Measurements from ENCODE around the gene CELF4. TPM values are rescaled to one million over a fixed set of nuclear protein-coding genes. Genes with fewer than 3 reads are reported as not detected.

CELF4 gene
- total RNA-seq, 1 donor from 2014 or later = 0.22 TPM

DNA sequence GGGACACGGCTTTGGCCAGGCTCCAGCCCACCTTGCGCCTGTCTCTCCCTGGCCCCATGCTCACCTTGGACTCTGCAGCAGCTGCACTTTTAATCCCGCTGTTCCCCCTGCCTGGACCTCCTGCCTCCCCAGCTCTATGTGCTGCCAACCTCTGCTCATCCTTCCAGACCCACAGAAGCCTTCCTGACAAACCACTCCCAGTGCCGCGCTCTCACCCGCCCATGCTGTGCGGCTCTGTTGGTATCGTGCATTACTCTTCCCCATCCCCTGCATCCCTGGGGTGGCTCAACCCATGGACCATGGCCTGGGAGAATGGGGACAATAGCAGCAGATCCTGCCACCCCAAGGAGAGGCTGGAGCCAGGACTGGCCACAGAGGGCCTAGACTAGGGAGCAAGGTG is 303.6 kb downstream of the CELF4 start:
- Mint-ChIP-seq H3K27ac (ENCODE audit: unreplicated experiment) (no peak overlapping the region), H3K9me3 (ENCODE audit: low read depth) (no peaks in the 10 kb centered on the region), H3K4me1 (ENCODE audit: low read depth) (no peaks in the 10 kb centered on the region), H3K4me3 (ENCODE audit: unreplicated experiment) (no peak overlapping the region), H3K27me3 (ENCODE audit: low read depth) (peaks cover 45% of the 10 kb centered on the region), H3K36me3 (ENCODE audit: low read depth) (no peaks in the 10 kb centered on the region)
- no peak for DNase-seq (ENCODE audit: low spot score)
- TF ChIP-seq, protein P1, sequence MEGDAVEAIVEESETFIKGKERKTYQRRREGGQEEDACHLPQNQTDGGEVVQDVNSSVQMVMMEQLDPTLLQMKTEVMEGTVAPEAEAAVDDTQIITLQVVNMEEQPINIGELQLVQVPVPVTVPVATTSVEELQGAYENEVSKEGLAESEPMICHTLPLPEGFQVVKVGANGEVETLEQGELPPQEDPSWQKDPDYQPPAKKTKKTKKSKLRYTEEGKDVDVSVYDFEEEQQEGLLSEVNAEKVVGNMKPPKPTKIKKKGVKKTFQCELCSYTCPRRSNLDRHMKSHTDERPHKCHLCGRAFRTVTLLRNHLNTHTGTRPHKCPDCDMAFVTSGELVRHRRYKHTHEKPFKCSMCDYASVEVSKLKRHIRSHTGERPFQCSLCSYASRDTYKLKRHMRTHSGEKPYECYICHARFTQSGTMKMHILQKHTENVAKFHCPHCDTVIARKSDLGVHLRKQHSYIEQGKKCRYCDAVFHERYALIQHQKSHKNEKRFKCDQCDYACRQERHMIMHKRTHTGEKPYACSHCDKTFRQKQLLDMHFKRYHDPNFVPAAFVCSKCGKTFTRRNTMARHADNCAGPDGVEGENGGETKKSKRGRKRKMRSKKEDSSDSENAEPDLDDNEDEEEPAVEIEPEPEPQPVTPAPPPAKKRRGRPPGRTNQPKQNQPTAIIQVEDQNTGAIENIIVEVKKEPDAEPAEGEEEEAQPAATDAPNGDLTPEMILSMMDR (IDR thresholded peaks at IDR 0.05) = no peak

DNA sequence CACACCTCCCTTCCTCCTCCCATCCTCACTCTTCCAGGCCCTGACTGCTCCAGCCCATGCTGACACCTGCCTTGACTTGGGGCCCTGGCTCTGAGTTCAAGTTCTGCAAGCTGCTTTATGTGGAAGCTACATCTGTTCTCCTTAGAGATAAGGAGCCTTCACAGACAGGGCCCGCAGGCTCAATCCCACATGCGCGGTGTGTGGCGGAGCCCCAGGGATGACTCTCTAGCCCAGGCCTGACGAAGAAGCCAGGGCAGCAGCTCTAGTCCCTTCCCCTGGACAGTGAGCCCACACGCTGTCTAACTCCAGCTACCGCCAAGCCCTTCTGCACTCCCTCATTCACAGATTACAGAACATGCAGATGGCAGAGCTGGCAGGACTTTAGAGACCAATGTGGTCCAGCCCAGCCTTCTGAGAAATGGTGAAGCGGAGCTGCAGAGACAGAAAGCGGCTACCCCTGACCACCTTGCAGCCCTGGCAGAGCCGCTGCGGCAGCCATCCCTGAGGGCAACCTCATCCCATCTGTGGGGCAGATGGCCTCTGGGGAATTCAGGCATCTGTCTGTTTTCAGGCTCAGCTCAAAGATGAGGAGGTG is 304.3 kb downstream of the CELF4 start:
- no peak overlapping the region for H3K27ac Mint-ChIP-seq (ENCODE audit: unreplicated experiment)
- no peak overlapping the region for H3K4me3 Mint-ChIP-seq (ENCODE audit: unreplicated experiment)
- H3K4me1 Mint-ChIP-seq (ENCODE audit: low read depth) = no peaks in the 10 kb centered on the region
- TF ChIP-seq, protein P1 (IDR thresholded peaks at IDR 0.05) = no peak
- H3K27me3 Mint-ChIP-seq (ENCODE audit: low read depth) = peaks cover 48% of the 10 kb centered on the region
- no peaks in the 10 kb centered on the region for H3K36me3 Mint-ChIP-seq (ENCODE audit: low read depth)
- H3K9me3 Mint-ChIP-seq (ENCODE audit: low read depth) = no peaks in the 10 kb centered on the region
- DNase-seq (ENCODE audit: low spot score) = no peak

DNA sequence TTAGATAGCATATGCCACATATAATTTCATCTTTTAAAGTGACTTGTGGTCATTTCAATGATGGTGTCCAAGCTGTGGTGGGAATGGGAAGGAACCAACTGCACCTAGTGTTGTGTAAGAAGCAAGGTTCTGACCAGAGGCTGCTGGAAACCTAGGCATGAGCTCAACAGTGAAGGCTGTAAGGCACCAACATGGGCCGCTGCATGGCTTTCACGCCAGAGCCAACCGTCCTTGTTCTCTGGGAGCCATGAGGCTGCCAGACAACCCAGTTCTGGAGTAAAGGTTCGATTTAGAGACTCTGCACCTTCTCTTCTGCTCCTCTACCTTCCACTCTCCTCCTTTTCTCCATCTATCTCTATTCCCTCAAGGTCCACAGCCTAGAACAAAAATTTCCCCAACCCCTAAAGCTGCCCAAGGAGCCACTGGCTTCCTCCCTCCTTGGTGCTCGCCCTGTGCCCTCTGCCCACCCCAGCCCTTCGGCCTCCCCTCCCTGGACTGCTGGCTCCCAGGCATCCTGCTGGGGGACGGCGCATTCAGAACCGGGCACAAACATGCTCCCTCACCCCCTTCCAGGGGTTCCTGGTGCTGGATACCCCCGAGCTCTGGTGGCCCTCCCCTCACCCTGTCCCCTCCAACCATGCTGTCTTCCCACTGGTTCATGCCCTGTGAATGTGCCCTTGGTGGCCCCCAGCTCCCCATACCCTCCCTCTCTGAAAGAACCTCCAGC is 305.1 kb downstream of the CELF4 start:
- H3K4me1 Mint-ChIP-seq (ENCODE audit: low read depth) = no peaks in the 10 kb centered on the region
- H3K36me3 Mint-ChIP-seq (ENCODE audit: low read depth) = no peaks in the 10 kb centered on the region
- H3K27ac Mint-ChIP-seq (ENCODE audit: unreplicated experiment) = no peak overlapping the region
- no peak for DNase-seq (ENCODE audit: low spot score)
- peaks cover 53% of the 10 kb centered on the region for H3K27me3 Mint-ChIP-seq (ENCODE audit: low read depth)
- H3K9me3 Mint-ChIP-seq (ENCODE audit: low read depth) = no peaks in the 10 kb centered on the region
- TF ChIP-seq, protein P1 (IDR thresholded peaks at IDR 0.05) = no peak
- H3K4me3 Mint-ChIP-seq (ENCODE audit: unreplicated experiment) = no peak overlapping the region

DNA sequence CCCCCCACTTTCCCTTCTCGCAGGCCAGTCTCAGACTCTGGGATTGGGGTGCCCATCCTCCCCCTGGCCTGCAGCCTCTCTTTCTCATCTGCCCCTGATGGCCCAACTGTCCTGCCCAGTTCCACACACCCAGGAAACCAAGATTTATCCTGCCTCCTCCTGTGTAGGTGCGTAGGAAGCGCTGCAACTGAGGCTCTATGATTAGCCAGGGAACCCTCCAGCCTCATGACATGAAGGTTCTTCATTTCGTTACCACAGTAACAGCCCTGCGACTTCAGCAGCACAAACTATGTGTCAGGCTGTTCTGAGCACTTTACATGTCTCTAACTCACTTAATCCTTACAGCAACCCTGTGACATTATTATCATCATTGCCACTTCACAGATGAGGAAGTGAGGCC is 305.9 kb downstream of the CELF4 start:
- Mint-ChIP-seq H3K4me3 (ENCODE audit: unreplicated experiment) (no peak overlapping the region), H3K27me3 (ENCODE audit: low read depth) (peaks cover 60% of the 10 kb centered on the region), H3K36me3 (ENCODE audit: low read depth) (no peaks in the 10 kb centered on the region), H3K9me3 (ENCODE audit: low read depth) (no peaks in the 10 kb centered on the region), H3K27ac (ENCODE audit: unreplicated experiment) (no peak overlapping the region), H3K4me1 (ENCODE audit: low read depth) (peaks cover under 1% of the 10 kb centered on the region)
- DNase-seq (ENCODE audit: low spot score) = no peak
- TF ChIP-seq, protein P1 (IDR thresholded peaks at IDR 0.05) = no peak

DNA sequence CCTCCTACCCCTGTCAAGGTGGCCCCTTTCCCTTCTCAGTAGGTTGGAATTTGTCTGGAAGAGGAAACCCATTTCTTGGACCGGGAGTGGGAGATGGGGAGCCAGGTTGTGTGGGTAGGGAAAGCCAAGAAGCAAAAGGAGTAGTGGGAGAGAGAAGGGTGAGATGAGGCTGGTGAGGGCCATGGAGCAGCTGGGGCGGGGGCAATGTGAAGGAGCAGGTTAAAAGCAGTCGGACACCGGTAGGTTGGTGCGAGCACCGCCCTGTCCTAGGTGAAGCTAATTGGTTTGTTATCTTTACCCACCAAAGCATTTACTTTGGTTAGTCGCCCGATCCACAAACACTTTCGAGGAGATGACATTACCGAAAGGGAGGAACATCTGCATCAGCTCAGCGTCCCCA is 306.8 kb downstream of the CELF4 start:
- H3K27ac Mint-ChIP-seq (ENCODE audit: unreplicated experiment) = no peak overlapping the region
- no peaks in the 10 kb centered on the region for H3K9me3 Mint-ChIP-seq (ENCODE audit: low read depth)
- no peaks in the 10 kb centered on the region for H3K36me3 Mint-ChIP-seq (ENCODE audit: low read depth)
- peaks cover 3% of the 10 kb centered on the region for H3K4me1 Mint-ChIP-seq (ENCODE audit: low read depth)
- H3K4me3 Mint-ChIP-seq (ENCODE audit: unreplicated experiment) = no peak overlapping the region
- TF ChIP-seq, protein P1 (IDR thresholded peaks at IDR 0.05) = no peak
- H3K27me3 Mint-ChIP-seq (ENCODE audit: low read depth) = peaks cover 61% of the 10 kb centered on the region
- DNase-seq (ENCODE audit: low spot score) = no peak

All from chondrocyte (in vitro differentiated cells).